Activated CD4-positive, alpha-beta T cell treated with anti-CD3 and anti-CD28 coated beads, Interleukin-2, amount 10 ng/mL, durations not matched to agents 24 days and 14 days (primary cell): ENCODE data around the gene KCNJ3. TPM values are rescaled to one million over a fixed set of nuclear protein-coding genes. Genes with fewer than 3 reads are reported as not detected.

Source experiments
- DNase-seq: peaks from one replicate; pipeline ENCODE4 v3.0.0; 2022
- H3K27ac Mint-ChIP-seq: one replicate; pipeline ENCODE4 v1.8.0; 2022; ENCODE audit warnings: mild to moderate bottlenecking, mixed read lengths
- H3K27me3 Mint-ChIP-seq: one replicate; pipeline ENCODE4 v1.8.0; 2022; ENCODE audit warnings: mixed read lengths
- H3K36me3 Mint-ChIP-seq: one replicate; pipeline ENCODE4 v1.8.0; 2022; ENCODE audit warnings: low read depth, mild to moderate bottlenecking, mixed read lengths
- H3K4me1 Mint-ChIP-seq: one replicate; pipeline ENCODE4 v1.8.0; 2021; ENCODE audit warnings: mixed read lengths
- H3K4me3 Mint-ChIP-seq: one replicate; pipeline ENCODE4 v1.8.0; 2022; ENCODE audit warnings: mild to moderate bottlenecking, moderate library complexity, mixed read lengths
- H3K9me3 Mint-ChIP-seq: one replicate; pipeline ENCODE4 v1.8.0; 2021; ENCODE audit warnings: mixed read lengths
- intact Hi-C: fragments of 100-400 bp; cut with micrococcal nuclease; formaldehyde crosslinking; loops from one replicate; pipeline ENCODE4 v1.15.1; 2023
- total RNA-seq: library from RNA; stranded (reverse); gene quantifications from 2 replicates; pipeline ENCODE4 v1.2.3, GENCODE V29; 2022

Gene KCNJ3
- total RNA-seq, 1 donor from 2014 or later, result not detected

DNA sequence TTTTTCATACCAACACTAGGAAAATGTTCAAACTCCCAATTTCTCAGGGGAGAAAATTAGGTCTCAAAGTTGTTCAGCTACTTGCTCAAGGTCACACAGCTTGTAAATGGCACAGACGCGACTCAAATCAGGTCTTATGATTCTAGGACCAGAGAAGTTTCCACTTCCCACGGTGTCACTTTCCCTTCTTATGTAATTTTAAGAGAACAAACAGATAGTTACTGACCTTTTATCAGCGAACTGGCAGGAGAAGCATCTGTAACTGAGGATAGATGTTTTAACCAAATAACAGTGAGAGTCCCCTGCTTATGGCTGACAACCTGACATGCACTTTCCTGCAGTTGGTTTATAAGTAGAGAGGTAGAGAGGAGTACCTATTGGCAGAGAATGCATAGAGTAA is 2.1 kb upstream of the KCNJ3 start:
- no peaks in the 10 kb centered on the region for H3K4me1 Mint-ChIP-seq
- no peak overlapping the region for H3K27ac Mint-ChIP-seq
- no peak overlapping the region for H3K4me3 Mint-ChIP-seq
- no peaks in the 10 kb centered on the region for H3K9me3 Mint-ChIP-seq
- no peak for DNase-seq
- intact Hi-C loops, result no loop called here
- H3K36me3 Mint-ChIP-seq, result no peaks in the 10 kb centered on the region
- H3K27me3 Mint-ChIP-seq, result peaks cover 37% of the 10 kb centered on the region

DNA sequence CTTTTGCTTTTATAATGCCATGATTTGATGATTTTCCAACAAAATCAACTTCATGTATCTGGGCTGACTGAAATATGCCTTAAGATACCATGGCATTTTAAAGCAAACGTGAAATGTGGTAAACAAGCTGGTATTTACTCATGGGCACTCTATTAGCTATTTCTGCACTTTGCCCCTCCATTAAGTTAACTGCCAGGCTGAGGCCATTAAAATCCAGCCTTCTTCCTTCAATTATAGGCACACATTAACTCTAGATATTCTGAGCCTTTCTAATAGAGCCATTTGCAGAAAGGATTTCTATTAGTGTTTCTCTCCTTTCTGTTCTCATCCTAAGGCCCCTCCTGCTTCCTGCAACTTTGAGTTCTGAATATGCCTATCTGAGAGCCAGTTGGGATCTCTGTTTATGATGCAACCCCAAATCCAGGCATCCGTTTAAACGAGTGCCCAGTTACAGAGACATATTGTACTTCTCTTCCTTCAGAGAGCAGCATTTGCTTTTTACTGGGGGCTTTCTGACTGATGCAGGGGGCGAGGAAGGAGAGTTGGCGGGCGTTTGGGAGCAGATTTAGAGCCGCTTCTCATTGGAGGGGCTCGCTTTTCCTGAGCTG is 1.6 kb upstream of the KCNJ3 start:
- H3K9me3 Mint-ChIP-seq, result no peaks in the 10 kb centered on the region
- H3K4me3 Mint-ChIP-seq, result no peak overlapping the region
- no peak overlapping the region for H3K27ac Mint-ChIP-seq
- intact Hi-C loops, result no loop called here
- no peak for DNase-seq
- no peaks in the 10 kb centered on the region for H3K4me1 Mint-ChIP-seq
- H3K36me3 Mint-ChIP-seq, result no peaks in the 10 kb centered on the region
- H3K27me3 Mint-ChIP-seq, result peaks cover 37% of the 10 kb centered on the region

DNA sequence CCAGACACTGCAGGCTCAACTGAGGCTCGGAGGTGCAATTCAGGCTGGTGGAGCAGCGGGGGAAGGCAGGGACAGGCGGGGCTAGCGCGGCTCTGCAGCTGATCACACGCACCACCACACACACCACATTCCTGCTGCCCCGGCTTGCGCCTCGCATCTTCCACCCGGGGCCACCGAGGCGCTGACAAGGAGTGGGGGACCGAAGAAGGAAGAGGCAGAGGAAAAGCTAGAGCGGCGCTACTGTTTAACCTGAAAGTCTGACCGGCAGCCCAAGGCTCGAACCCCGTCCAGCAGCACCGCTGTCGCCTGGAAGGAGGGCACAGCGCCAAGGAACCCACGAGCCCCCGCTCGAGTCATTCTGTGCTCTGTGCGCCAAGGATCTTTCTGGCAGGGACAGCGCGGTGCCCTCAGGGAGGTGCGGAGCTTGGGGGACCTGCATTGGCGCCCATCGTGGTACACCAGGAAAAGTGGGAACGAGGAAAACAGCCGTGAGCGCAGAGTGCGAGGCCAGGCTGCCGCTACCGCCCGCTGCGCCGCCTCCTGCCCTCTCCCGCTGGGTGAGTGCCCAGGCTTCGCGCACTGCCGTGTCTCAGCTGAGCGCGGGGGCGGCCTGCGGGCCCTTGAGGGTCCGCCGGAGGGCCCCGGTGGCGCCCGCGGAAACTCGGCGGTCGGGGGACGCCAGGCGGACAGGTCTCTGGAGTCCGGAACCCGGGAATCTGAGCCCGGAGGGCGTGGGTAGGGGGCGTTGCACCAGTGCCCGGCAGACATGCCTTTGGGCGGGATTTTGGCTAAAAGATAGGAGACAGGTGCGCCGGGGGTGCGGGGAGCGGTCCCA is 860 bp upstream of the KCNJ3 start:
- no peaks in the 10 kb centered on the region for H3K4me1 Mint-ChIP-seq
- H3K36me3 Mint-ChIP-seq, result no peaks in the 10 kb centered on the region
- no peak overlapping the region for H3K27ac Mint-ChIP-seq
- no peaks in the 10 kb centered on the region for H3K9me3 Mint-ChIP-seq
- H3K27me3 Mint-ChIP-seq, result peaks cover 37% of the 10 kb centered on the region
- intact Hi-C loops, result no loop called here
- H3K4me3 Mint-ChIP-seq, result no peak overlapping the region
- DNase-seq, result no peak

DNA sequence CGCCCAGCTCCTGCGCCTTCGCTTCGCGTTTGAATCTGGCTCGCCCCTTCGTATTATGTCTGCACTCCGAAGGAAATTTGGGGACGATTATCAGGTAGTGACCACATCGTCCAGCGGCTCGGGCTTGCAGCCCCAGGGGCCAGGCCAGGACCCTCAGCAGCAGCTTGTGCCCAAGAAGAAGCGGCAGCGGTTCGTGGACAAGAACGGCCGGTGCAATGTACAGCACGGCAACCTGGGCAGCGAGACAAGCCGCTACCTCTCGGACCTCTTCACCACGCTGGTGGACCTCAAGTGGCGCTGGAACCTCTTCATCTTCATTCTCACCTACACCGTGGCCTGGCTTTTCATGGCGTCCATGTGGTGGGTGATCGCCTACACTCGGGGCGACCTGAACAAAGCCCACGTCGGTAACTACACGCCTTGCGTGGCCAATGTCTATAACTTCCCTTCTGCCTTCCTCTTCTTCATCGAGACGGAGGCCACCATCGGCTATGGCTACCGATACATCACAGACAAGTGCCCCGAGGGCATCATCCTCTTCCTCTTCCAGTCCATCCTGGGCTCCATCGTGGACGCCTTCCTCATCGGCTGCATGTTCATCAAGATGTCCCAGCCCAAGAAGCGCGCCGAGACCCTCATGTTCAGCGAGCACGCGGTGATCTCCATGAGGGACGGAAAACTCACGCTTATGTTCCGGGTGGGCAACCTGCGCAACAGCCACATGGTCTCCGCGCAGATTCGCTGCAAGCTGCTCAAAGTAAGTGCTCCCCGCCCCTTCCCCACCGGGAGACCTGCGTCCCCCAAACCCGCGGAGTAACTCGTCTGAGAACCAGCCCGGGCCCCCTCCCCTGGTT is 453 bp downstream of the KCNJ3 start:
- peak overlapping the region; percentile 7 for H3K27ac Mint-ChIP-seq
- no peaks in the 10 kb centered on the region for H3K9me3 Mint-ChIP-seq
- peaks cover 37% of the 10 kb centered on the region for H3K27me3 Mint-ChIP-seq
- H3K4me1 Mint-ChIP-seq, result no peaks in the 10 kb centered on the region
- DNase-seq, result no peak
- no peaks in the 10 kb centered on the region for H3K36me3 Mint-ChIP-seq
- H3K4me3 Mint-ChIP-seq, result no peak overlapping the region
- intact Hi-C loops, result no loop called here

DNA sequence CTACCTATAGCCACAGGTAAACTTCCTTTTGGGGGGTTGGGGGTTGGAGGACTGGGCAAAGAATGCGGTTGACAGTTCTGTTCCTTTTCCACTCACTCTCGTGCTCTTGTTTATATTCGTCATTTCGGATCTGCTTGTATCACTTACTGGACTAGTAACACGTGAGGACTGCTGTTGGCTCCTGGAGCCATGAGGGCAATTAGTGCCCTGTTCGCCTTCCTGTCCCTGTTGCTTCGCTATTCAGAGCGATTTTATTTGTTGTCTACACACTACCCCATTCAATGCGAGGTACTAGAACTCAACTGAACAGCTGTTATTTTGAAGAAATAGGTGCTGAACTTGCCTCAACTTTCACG is 1.1 kb downstream of the KCNJ3 start:
- no peaks in the 10 kb centered on the region for H3K9me3 Mint-ChIP-seq

DNA sequence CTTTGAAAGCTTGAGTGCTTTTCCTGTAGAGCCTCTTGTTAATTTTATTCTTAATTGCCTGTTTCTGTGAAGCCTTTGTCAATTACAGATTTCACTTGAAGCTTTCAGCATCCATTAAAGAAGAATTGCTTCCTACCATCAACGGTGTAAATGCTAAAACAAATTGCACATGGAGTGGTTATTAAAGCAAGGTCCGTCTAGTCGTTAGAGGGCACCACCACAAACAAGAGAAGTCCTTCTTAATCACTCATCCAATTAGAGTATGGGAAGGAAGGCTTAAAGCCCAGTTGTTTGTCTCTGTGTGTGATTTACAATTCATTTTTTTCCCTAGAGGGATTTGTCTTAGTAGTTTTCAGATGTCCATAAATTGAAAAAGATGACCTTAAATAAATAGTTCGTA is 1.6 kb downstream of the KCNJ3 start:
- no peak for DNase-seq
- Mint-ChIP-seq H3K9me3 (no peaks in the 10 kb centered on the region), H3K27ac (no peak overlapping the region), H3K36me3 (no peaks in the 10 kb centered on the region), H3K4me1 (no peaks in the 10 kb centered on the region), H3K4me3 (no peak overlapping the region), H3K27me3 (peaks cover 37% of the 10 kb centered on the region)
- intact Hi-C loops, result no loop called here

More for the DNA sequence above, 1.1 kb downstream of the KCNJ3 start:
- Mint-ChIP-seq H3K27me3 (peaks cover 37% of the 10 kb centered on the region), H3K27ac (no peak overlapping the region), H3K4me1 (no peaks in the 10 kb centered on the region), H3K4me3 (no peak overlapping the region), H3K36me3 (no peaks in the 10 kb centered on the region)
- intact Hi-C loops, result no loop called here
- DNase-seq, result no peak

DNA sequence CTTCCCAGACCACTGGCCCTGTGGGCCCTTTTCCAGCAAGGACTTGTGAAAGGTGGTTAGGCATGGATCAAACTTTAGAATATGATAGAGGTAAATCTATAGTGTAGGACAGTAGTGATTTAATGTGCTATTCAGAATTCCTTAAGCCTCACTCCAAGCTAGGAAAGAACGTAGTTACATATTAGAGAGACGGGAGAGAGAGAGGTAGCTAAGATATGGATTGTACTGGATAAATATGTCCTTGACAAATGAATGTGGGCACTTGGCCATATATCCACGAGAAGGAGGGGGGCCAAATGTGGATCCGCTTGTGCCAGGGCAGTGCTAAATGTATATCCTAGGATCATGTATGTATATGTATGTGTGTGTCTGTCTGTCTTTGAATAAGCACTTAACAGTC is 6.5 kb downstream of the KCNJ3 start:
- no peaks in the 10 kb centered on the region for H3K4me1 Mint-ChIP-seq
- H3K36me3 Mint-ChIP-seq, result no peaks in the 10 kb centered on the region
- no peak overlapping the region for H3K27ac Mint-ChIP-seq
- H3K4me3 Mint-ChIP-seq, result no peak overlapping the region
- intact Hi-C loops, result no loop called here
- H3K9me3 Mint-ChIP-seq, result no peaks in the 10 kb centered on the region
- peaks cover 2% of the 10 kb centered on the region for H3K27me3 Mint-ChIP-seq
- DNase-seq, result no peak

DNA sequence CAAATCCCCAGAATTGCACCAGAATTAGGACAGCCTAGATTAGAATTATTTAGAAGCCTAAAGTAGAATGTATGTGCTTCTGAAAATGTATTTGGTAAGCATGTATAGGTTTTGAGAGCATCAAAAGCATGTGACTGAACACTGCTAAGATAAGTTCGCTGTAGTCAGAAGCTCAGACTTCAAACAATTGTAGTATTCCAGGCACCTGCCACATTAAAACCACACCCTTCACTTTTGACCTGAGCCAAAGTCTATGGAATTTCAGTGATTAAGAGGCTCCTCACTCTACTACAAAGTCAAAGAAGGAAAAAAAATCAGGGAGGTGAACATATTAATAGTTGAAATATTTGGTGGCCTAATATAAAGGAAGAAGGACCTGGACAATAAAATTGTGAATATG is 8.2 kb downstream of the KCNJ3 start:
- Mint-ChIP-seq H3K9me3 (no peaks in the 10 kb centered on the region), H3K4me3 (no peak overlapping the region), H3K27ac (no peak overlapping the region), H3K27me3 (no peaks in the 10 kb centered on the region), H3K4me1 (no peaks in the 10 kb centered on the region), H3K36me3 (no peaks in the 10 kb centered on the region)
- intact Hi-C loops, result no loop called here
- no peak for DNase-seq

DNA sequence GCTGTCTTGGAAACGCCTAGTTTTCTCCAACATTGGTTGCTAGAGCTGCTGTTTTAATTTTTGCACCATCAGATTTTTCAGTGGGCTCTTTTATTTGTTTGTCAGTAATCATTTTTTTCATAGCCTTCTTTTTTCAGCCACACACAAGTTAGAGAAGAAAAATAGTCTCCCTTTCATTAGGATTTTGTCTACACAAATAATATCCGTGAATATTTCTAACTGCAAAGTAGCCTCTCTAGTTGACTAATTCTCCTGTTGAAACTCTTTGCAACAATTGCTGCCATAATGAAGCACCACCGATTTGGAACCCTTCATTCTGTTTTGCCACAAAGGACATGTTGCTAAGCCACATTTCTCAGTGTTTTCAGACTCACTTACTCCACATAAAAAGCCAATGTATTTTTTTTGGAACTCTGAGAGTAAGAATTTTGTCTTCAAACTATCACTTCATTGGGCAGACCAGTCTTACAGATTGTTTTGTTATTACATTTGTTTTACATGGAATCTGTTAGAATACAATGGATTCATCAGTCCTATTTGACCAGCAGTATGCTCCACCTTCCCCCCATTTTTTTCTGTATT is 9.6 kb downstream of the KCNJ3 start:
- no peak for DNase-seq
- Mint-ChIP-seq H3K9me3 (no peaks in the 10 kb centered on the region), H3K27me3 (no peaks in the 10 kb centered on the region), H3K36me3 (no peaks in the 10 kb centered on the region), H3K27ac (no peak overlapping the region), H3K4me3 (no peak overlapping the region), H3K4me1 (no peaks in the 10 kb centered on the region)
- intact Hi-C loops, result no loop called here

DNA sequence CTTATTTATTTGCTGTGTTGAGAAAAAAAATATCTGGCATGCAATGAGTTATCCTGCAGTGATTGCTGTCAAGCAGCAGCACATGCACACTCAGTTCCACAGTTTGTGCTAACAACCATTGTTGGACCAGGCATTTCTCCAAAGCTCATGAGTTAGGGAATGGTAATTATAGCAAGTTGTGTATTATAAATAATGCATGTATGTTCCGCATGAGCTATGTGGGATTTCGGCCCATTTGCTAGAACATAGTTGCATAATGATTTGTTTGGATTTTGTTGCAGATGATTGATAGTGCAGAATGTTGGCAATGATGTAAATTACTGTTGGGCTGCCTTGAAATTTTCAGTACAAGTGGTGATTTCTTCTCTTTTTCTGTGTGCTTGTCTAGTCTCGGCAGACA is 10.7 kb downstream of the KCNJ3 start:
- intact Hi-C loops, result no loop called here
- H3K4me1 Mint-ChIP-seq, result no peaks in the 10 kb centered on the region
- H3K36me3 Mint-ChIP-seq, result no peaks in the 10 kb centered on the region
- no peaks in the 10 kb centered on the region for H3K9me3 Mint-ChIP-seq
- no peak overlapping the region for H3K4me3 Mint-ChIP-seq
- DNase-seq, result no peak
- H3K27me3 Mint-ChIP-seq, result no peaks in the 10 kb centered on the region
- no peak overlapping the region for H3K27ac Mint-ChIP-seq

DNA sequence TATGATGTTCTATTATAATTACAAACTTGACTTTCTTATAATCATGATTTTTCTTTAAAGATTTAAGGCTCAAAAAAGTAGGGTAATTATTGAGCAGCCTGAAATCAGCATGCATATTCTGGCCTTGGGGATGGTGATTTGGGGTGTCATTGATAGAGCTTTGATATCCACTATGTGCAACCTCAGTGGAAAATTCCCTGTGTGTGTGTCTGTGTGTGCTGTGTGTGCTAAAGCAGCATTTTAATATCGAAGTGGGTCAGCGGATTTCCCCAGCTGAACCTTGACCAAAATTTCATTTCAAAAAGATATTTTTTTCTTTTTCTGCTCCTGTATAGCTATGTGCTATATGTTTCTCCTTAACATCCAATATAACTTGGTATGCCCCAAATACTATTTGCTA is 11.6 kb downstream of the KCNJ3 start:
- intact Hi-C loops, result no loop called here
- H3K27ac Mint-ChIP-seq, result no peak overlapping the region
- DNase-seq, result no peak
- no peaks in the 10 kb centered on the region for H3K27me3 Mint-ChIP-seq
- no peaks in the 10 kb centered on the region for H3K36me3 Mint-ChIP-seq
- H3K4me3 Mint-ChIP-seq, result no peak overlapping the region
- H3K4me1 Mint-ChIP-seq, result no peaks in the 10 kb centered on the region
- no peaks in the 10 kb centered on the region for H3K9me3 Mint-ChIP-seq

DNA sequence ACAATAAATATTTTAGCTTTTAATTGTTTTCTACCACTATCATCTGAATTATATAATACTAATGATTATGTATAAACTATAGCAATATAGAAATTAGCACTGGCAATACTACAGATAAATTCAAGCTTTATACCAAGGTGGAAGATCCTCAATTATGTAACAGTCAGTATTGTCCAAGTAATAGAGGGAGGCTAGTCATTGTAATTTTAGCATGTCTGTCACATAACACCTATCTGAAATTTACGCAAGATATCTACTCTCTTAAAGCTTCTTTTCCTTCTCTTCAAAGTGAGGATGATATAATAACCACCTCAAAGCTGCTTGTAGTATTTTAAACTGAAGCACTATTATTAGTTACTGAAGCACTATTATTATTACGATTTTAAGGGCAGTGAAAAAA is 12.2 kb downstream of the KCNJ3 start:
- no peaks in the 10 kb centered on the region for H3K27me3 Mint-ChIP-seq
- no peaks in the 10 kb centered on the region for H3K36me3 Mint-ChIP-seq
- no peak overlapping the region for H3K27ac Mint-ChIP-seq
- no peak for DNase-seq
- no peaks in the 10 kb centered on the region for H3K4me1 Mint-ChIP-seq
- H3K4me3 Mint-ChIP-seq, result no peak overlapping the region
- no peaks in the 10 kb centered on the region for H3K9me3 Mint-ChIP-seq
- intact Hi-C loops, result no loop called here

DNA sequence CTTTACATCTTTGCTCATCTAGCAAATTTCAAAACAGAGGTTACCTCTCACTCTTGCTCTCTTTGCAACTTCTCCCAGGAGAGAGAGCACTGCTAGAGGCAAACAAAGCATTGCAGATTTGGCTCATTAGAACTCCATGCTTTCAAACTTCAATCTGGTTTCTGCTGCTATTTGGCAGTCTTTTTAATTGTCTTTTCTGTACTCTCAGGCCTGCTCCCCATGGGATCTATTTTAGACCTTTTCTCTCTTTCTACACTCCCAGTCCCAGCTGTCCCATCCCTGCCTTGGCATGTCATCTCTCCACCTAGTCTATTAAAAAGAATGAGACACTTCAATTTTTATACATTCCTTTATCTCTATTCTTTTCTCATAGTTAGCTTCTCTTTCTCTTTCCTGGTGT is 15.2 kb downstream of the KCNJ3 start:
- no peak for DNase-seq
- H3K27ac Mint-ChIP-seq, result no peak overlapping the region
- H3K9me3 Mint-ChIP-seq, result no peaks in the 10 kb centered on the region
- H3K4me1 Mint-ChIP-seq, result no peaks in the 10 kb centered on the region
- intact Hi-C loops, result no loop called here
- no peaks in the 10 kb centered on the region for H3K36me3 Mint-ChIP-seq
- H3K27me3 Mint-ChIP-seq, result no peaks in the 10 kb centered on the region
- H3K4me3 Mint-ChIP-seq, result no peak overlapping the region

DNA sequence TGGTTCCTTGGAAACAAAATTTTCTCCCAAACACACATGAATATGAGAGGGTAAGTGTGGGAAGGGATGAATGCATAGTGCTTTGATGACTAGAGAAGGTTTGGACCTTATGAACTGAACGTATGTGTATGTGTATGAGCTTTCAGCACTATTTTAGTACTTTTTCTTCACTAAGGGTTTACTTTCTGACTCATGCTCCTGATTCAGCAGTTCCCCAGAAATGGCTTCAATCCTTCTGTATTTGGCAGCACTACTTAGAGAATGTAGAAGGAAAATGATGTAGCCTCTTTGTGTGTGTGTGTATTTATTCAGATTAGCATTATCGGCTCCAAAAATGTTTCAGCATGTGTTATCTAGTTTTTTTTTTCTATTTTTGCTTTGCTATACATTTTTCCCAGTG is 22.2 kb downstream of the KCNJ3 start:
- Mint-ChIP-seq H3K27me3 (no peaks in the 10 kb centered on the region), H3K4me1 (no peaks in the 10 kb centered on the region), H3K9me3 (no peaks in the 10 kb centered on the region), H3K4me3 (no peak overlapping the region), H3K27ac (no peak overlapping the region), H3K36me3 (no peaks in the 10 kb centered on the region)
- intact Hi-C loops, result no loop called here
- no peak for DNase-seq
